Activated CD4-positive, alpha-beta T cell treated with anti-CD3 and anti-CD28 coated beads, Interleukin-2, amount 50 U/mL, for 48 hours (primary cell): ENCODE measurements around the gene ZNF324.
"Not testable (repeated sequence)": the region's sequence is repeated elsewhere in the genome, so short reads cannot be mapped to it uniquely, and the experiment has no call there.

Experiments used
- DNase-seq, 2 experiments: peaks; one replicate each; pipeline ENCODE4 v3.0.0-alpha.2; 2020

ZNF324 gene

GRCh38 chr19:58473775-58474174 is 6.9 kb downstream of the ZNF324 start:
- DNase-seq: no peak

- no peak for DNase-seq
Observed at GRCh38 chr19:58474291-58474996, 7.6 kb downstream of the ZNF324 start.

GRCh38 chr19:58474997-58475713 is 8.3 kb downstream of the ZNF324 start:
- DNase-seq: no peak

GRCh38 chr19:58475714-58476497 is 9.0 kb downstream of the ZNF324 start, which contains the start of gene ZNF446:
TSS of gene ZNF446 (plus strand) at chr19:58476352. CDS start at chr19:58477219, 867 bp downstream.
- peak; percentile 94 to 96 for DNase-seq

GRCh38 chr19:58476498-58477015 is 9.7 kb downstream of the ZNF324 start:
- DNase-seq: peak in 1 of 2 experiments; percentile 29

GRCh38 chr19:58477130-58477529 is 10.2 kb downstream of the ZNF324 start:
- no peak for DNase-seq

GRCh38 chr19:58477871-58478270 is 11.0 kb downstream of the ZNF324 start:
- no peak for DNase-seq

GRCh38 chr19:58479303-58479702 is 12.4 kb downstream of the ZNF324 start:
- DNase-seq: no peak

GRCh38 chr19:58479736-58480480 is 13.0 kb downstream of the ZNF324 start:
- DNase-seq: no peak

- no peak for DNase-seq
Observed at GRCh38 chr19:58480481-58480830, 13.6 kb downstream of the ZNF324 start.

GRCh38 chr19:58480831-58481230 is 14.0 kb downstream of the ZNF324 start:
- DNase-seq: no peak

- no peak for DNase-seq
Observed at GRCh38 chr19:58482372-58482771, 15.5 kb downstream of the ZNF324 start.

GRCh38 chr19:58483776-58484175 is 16.9 kb downstream of the ZNF324 start:
- no peak for DNase-seq

GRCh38 chr19:58484349-58484748 is 17.5 kb downstream of the ZNF324 start:
- DNase-seq: not testable (repeated sequence)

- no peak for DNase-seq
Observed at GRCh38 chr19:58491393-58491792, 24.5 kb downstream of the ZNF324 start.

- no peak for DNase-seq
Observed at GRCh38 chr19:58492265-58492664, 25.4 kb downstream of the ZNF324 start.

- DNase-seq: no peak
Observed at GRCh38 chr19:58497634-58498170, 30.8 kb downstream of the ZNF324 start.

GRCh38 chr19:58498316-58499020 is 31.6 kb downstream of the ZNF324 start:
- DNase-seq: no peak

GRCh38 chr19:58499021-58499927 is 32.4 kb downstream of the ZNF324 start:
- DNase-seq: peak; percentile 100

GRCh38 chr19:58500242-58500641 is 33.4 kb downstream of the ZNF324 start:
- no peak for DNase-seq
